ENCODE results near the gene GPATCH11.

GPATCH11 gene

GRCh38 chr2:37148325-37148724 is 64.0 kb downstream of the GPATCH11 start:
- Histone ChIP-seq H3K9me3 (ENCODE audit: insufficient read depth, low read depth, low read length) (no peaks in the 10 kb centered on the region), H3K4me1 (ENCODE audit: insufficient read depth, low read length) (peaks cover 8% of the 10 kb centered on the region; the same call in 1 of the 2 replicates), H3K27me3 (ENCODE audit: insufficient read depth, low read length) (no peaks in the 10 kb centered on the region), H3K27ac (ENCODE audit: low read depth, low read length) (no peak overlapping the region), H3K36me3 (ENCODE audit: insufficient read depth, low read length) (peaks cover 56% of the 10 kb centered on the region), H3K9ac (ENCODE audit: low read depth, low read length) (no peak overlapping the region), H3K4me3 (ENCODE audit: low read length) (no peak overlapping the region)
- WGBS = 96% methylated on average over 7 of the region's 7 CpGs

All from HUES64 (cell line).